WTC11 (cell line): Measurements from ENCODE around the gene CPT1B.

Experiments
- NFYB ChIP-seq: sonication (generic); formaldehyde crosslinking; conservative IDR thresholded peaks from 2 replicates; pipeline ENCODE4 v1.8.0; 2022; ENCODE audit warnings: low read depth, missing genetic modification reagents
- TF ChIP-seq, protein P1 (sequence below): fragments of 200-600 bp; IDR thresholded peaks from 2 replicates; pipeline ENCODE4 v1.8.0; 2022; ENCODE audit warnings: antibody characterized with exemption

DNA sequence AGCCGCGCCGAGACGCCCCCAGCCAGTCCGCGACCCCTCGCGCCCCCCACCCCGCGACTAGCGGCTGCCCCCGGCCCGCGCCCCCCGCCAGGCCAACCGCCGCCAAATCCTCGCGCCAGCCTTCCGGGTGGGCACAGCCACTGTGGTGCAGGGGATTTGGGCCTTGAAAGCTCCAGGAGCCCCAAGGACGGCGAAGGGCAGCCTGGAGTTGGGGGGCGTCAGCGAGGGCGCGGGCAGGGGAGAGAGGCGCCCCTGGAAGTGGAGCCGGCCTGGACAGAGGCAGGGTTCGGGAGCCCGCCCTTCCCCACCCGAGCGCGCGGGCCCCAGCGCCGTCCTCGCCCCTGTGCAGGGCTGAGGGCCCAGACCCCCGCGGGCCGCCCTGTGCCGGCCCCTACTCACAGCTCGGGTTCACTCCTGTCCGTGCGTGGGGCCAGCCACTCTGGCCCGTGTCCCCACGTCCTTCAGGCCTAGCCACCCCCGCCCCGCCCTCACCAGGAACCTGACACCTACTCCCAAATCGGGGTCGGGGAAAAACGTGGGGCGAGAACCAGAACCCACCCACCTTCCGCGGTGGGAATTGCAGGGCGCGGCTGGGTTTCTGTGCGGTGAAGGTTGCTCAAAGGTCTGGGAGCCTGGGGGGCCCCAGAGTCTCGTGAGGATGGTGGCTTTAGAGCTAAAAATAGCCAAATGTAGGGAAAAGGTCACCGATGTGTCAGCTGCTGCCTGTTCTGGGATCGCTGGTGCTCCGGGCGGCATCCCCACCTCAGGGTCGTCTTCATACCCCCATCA is at the start of gene CPT1B:
- TF ChIP-seq, protein P1, sequence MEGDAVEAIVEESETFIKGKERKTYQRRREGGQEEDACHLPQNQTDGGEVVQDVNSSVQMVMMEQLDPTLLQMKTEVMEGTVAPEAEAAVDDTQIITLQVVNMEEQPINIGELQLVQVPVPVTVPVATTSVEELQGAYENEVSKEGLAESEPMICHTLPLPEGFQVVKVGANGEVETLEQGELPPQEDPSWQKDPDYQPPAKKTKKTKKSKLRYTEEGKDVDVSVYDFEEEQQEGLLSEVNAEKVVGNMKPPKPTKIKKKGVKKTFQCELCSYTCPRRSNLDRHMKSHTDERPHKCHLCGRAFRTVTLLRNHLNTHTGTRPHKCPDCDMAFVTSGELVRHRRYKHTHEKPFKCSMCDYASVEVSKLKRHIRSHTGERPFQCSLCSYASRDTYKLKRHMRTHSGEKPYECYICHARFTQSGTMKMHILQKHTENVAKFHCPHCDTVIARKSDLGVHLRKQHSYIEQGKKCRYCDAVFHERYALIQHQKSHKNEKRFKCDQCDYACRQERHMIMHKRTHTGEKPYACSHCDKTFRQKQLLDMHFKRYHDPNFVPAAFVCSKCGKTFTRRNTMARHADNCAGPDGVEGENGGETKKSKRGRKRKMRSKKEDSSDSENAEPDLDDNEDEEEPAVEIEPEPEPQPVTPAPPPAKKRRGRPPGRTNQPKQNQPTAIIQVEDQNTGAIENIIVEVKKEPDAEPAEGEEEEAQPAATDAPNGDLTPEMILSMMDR: no peak
- TF ChIP-seq NFYB (CRISPR knock-in tag): no peak
